Progenitor cell of endocrine pancreas (in vitro differentiated cells): ENCODE measurements around the gene MEGF8. TPM values are rescaled to one million over a fixed set of nuclear protein-coding genes. Genes with fewer than 3 reads are reported as not detected.

Experiments used
- DNase-seq: peaks from one replicate; pipeline ENCODE4 v3.0.0; 2021; ENCODE audit warnings: low spot score; ENCODE audit not compliant: unreplicated experiment
- H3K27ac Mint-ChIP-seq: 2 replicates; pipeline ENCODE4 v1.8.0; 2021; ENCODE audit warnings: mild to moderate bottlenecking, moderate library complexity, mixed read lengths
- H3K27me3 Mint-ChIP-seq: 2 replicates; pipeline ENCODE4 v1.8.0; 2021; ENCODE audit warnings: mixed read lengths
- H3K36me3 Mint-ChIP-seq: 2 replicates; pipeline ENCODE4 v1.8.0; 2022; ENCODE audit warnings: mixed read lengths; ENCODE audit not compliant: insufficient read depth
- H3K4me1 Mint-ChIP-seq: 2 replicates; pipeline ENCODE4 v1.8.0; 2021; ENCODE audit warnings: low read depth, mixed read lengths
- H3K4me3 Mint-ChIP-seq: 2 replicates; pipeline ENCODE4 v1.8.0; 2021; ENCODE audit warnings: low read depth, mild to moderate bottlenecking, moderate library complexity, mixed read lengths
- H3K9me3 Mint-ChIP-seq: 2 replicates; pipeline ENCODE4 v1.8.0; 2021; ENCODE audit warnings: low read depth, mixed read lengths
- total RNA-seq: library from RNA; stranded (reverse); gene quantifications from 2 replicates; pipeline ENCODE4 v1.2.1, GENCODE V29; 2021
- TF ChIP-seq, protein P1 (sequence below): fragments of 200-600 bp; sonication (generic); IDR thresholded peaks from one replicate; pipeline ENCODE4 v1.5.0; 2021; ENCODE audit warnings: antibody characterized with exemption, mild to moderate bottlenecking; ENCODE audit not compliant: unreplicated experiment

The MEGF8 gene
- total RNA-seq, 1 donor from 2014 or later, result 61.7 TPM

DNA sequence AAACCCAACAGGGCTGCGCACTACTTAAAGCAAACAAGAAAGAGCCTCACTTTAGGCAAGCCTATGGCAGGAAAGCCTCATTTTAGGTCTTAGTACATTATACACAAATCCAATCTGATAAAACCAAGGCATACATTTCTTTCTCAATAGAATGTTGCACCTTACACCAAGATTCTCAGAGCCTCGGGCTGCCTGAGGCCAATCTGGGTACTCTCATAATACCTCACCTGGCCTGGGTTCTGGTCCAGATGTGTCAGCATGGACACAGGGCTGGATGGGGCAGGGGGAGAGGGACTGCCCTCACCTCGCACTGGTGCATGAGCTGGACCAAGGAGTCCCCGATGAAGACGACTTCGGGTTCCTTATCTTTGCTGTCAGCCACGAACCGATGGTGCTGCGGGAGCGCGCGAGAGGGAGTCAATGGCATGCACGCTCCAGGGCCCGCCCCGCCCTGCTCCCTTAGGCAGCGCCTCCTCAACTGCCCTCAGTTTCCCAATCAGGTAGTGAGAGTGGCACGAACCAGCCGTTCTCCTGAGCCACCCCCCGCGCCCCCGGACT lies 23.7 kb upstream of the MEGF8 start, which contains the start of gene PRR19:
PRR19 (plus strand) TSS at position 487 of the 558 bp plus-strand sequence. CDS start 7,453 bp downstream, outside the sequence.
- Mint-ChIP-seq H3K27me3 (no peaks in the 10 kb centered on the region), H3K4me1 (peaks cover 16% of the 10 kb centered on the region), H3K36me3 (peaks cover 4% of the 10 kb centered on the region), H3K27ac (peak within 1 kb of the TSS; percentile 95), H3K4me3 (peak within 1 kb of the TSS; percentile 96), H3K9me3 (no peaks in the 10 kb centered on the region)
- no peak for DNase-seq
- TF ChIP-seq, protein P1, sequence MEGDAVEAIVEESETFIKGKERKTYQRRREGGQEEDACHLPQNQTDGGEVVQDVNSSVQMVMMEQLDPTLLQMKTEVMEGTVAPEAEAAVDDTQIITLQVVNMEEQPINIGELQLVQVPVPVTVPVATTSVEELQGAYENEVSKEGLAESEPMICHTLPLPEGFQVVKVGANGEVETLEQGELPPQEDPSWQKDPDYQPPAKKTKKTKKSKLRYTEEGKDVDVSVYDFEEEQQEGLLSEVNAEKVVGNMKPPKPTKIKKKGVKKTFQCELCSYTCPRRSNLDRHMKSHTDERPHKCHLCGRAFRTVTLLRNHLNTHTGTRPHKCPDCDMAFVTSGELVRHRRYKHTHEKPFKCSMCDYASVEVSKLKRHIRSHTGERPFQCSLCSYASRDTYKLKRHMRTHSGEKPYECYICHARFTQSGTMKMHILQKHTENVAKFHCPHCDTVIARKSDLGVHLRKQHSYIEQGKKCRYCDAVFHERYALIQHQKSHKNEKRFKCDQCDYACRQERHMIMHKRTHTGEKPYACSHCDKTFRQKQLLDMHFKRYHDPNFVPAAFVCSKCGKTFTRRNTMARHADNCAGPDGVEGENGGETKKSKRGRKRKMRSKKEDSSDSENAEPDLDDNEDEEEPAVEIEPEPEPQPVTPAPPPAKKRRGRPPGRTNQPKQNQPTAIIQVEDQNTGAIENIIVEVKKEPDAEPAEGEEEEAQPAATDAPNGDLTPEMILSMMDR, result no peak

DNA sequence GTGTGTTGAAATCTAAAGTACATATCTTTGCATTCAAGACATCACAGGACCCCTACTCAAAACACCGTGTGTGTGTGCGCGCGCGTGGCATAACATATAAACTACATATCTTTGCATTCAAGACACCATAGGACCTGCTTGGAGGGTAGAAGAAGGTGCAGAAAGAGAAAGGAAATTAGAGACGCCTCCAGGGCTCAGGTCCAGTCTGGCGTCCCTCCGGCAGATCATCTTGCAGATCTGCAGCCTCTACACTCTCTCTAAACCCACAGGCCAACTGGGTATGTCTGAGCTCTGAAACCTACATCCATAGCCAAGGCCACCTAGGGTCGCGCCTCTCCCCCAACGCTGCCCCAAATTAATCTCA lies 22.4 kb upstream of the MEGF8 start:
- H3K4me3 Mint-ChIP-seq, result peak overlapping the region; percentile 96
- no peaks in the 10 kb centered on the region for H3K27me3 Mint-ChIP-seq
- TF ChIP-seq, protein P1, result no peak
- H3K4me1 Mint-ChIP-seq, result peaks cover 16% of the 10 kb centered on the region
- H3K36me3 Mint-ChIP-seq, result peaks cover 3% of the 10 kb centered on the region
- DNase-seq, result no peak
- peak overlapping the region; percentile 95 for H3K27ac Mint-ChIP-seq
- H3K9me3 Mint-ChIP-seq, result no peaks in the 10 kb centered on the region

DNA sequence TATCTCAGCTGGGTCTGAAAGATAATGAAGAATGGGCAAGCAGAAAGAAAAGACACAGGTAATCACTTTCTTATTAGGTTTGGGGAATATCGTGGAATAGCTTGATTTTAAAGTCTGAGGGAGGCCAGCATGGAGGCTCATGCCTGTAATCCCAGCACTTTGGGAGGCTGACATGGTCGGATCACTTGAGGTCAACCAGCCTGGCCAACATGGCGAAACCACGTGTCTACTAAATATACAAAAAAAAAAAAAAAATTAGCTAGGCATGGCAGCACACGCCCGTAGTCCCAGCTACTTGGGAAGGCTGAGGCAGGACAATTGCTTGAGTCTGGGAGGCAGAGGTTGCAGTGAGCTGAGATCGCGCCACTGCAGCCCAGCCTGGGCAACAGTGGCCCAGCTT lies 21.6 kb upstream of the MEGF8 start:
- DNase-seq, result no peak
- Mint-ChIP-seq H3K27me3 (no peaks in the 10 kb centered on the region), H3K27ac (peak overlapping the region; percentile 95), H3K4me3 (no peak overlapping the region), H3K9me3 (no peaks in the 10 kb centered on the region), H3K36me3 (peaks cover 3% of the 10 kb centered on the region), H3K4me1 (peaks cover 16% of the 10 kb centered on the region)
- TF ChIP-seq, protein P1, result no peak

DNA sequence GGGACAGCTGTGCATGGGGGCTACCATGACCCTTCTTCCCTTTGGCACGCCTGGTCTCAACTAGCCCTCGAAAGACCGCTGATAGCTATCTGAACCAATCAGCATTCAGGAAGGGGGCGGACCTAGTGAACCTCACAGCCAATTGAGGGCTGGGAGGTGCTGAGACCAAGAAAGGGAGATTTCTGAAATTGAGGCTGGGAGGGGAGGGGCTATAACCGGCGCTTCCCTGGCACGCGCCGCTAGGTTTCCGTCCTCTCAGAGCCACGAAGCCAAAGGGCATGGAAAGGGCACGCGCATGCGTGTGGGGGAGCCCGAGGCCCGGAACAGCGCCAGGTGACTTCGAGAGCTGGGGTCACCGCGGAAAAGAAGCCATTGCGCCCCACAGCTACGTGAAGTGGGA lies 18.8 kb upstream of the MEGF8 start:
- no peaks in the 10 kb centered on the region for H3K36me3 Mint-ChIP-seq
- no peak for DNase-seq
- TF ChIP-seq, protein P1, result no peak
- no peak overlapping the region for H3K4me3 Mint-ChIP-seq
- peaks cover 10% of the 10 kb centered on the region for H3K4me1 Mint-ChIP-seq
- no peaks in the 10 kb centered on the region for H3K9me3 Mint-ChIP-seq
- H3K27ac Mint-ChIP-seq, result no peak overlapping the region
- peaks cover 6% of the 10 kb centered on the region for H3K27me3 Mint-ChIP-seq

DNA sequence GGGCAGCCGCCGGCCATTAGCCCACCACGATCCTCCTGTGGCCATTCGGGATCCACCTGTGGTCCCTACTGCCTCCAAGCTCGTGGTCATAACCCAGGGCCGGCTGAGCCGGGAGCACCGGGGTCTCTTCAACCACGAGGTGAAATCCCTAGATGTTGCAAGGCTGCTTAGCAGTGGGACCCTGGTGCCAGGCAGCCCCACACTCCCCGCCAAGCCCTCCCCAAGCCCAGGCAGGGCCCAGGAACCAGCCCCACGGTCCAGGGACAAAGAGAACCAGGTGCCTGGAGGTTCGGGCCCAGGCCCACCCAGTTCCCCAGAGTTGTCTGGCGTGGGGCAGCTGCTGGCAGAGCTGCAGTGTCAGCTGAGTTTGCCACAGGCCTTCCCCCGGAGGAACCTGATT lies 15.7 kb upstream of the MEGF8 start:
- DNase-seq, result no peak
- Mint-ChIP-seq H3K4me1 (peaks cover 3% of the 10 kb centered on the region), H3K27ac (no peak overlapping the region), H3K9me3 (no peaks in the 10 kb centered on the region), H3K4me3 (no peak overlapping the region), H3K27me3 (peaks cover 30% of the 10 kb centered on the region), H3K36me3 (no peaks in the 10 kb centered on the region)
- TF ChIP-seq, protein P1, result no peak
